A172 (cell line): ENCODE results near the gene SPINK9. TPM values are rescaled to one million over a fixed set of nuclear protein-coding genes. Genes with fewer than 3 reads are reported as not detected.
"Not testable (repeated sequence)": the region's sequence is repeated elsewhere in the genome, so short reads cannot be mapped to it uniquely, and the experiment has no call there.

Experiments
- DNase-seq: peaks from one replicate; pipeline ENCODE4 v3.0.0-alpha.2; 2015; ENCODE audit warnings: low spot score
- total RNA-seq: library from RNA; depleted of rRNA; stranded (reverse); fragments of >200 nt; shearing (Covaris generic); gene quantifications from 2 replicates; pipeline ENCODE4 v1.2.3, GENCODE V29; 2014; rRNA removed

The SPINK9 gene, protein sequence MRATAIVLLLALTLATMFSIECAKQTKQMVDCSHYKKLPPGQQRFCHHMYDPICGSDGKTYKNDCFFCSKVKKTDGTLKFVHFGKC
- total RNA-seq = not detected in 2 replicates

- no peak for DNase-seq
Measured at GRCh38 chr5:148335259-148335658, at the start of gene SPINK9. SPINK9 (plus strand) TSS chr5:148335559; CDS start chr5:148335614, 55 bp downstream.

GRCh38 chr5:148290271-148291195 lies 44.8 kb upstream of the SPINK9 start:
- peak; percentile 23 for DNase-seq

GRCh38 chr5:148297731-148298130 lies 37.6 kb upstream of the SPINK9 start:
- DNase-seq = peak; percentile 18

DNA sequence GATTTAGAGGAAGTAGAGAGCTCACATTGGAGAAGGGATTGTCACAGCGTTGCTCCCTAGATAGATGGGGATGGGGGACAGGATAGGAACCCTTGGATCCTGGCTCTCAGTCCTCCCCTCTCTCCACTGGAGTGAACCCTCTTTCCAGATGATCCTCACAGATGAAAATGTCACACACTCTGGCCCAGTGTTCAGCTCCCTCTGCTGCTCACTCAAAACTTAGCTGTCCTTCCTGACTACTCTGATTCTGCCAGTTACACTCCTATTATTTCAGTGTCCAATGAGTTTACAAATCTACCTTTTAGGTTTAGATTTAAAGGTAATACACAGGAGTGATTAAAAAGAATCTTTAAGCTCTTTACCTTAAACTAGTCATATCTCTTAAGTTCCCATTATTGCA lies 28.9 kb upstream of the SPINK9 start:
- no peak for DNase-seq

DNA sequence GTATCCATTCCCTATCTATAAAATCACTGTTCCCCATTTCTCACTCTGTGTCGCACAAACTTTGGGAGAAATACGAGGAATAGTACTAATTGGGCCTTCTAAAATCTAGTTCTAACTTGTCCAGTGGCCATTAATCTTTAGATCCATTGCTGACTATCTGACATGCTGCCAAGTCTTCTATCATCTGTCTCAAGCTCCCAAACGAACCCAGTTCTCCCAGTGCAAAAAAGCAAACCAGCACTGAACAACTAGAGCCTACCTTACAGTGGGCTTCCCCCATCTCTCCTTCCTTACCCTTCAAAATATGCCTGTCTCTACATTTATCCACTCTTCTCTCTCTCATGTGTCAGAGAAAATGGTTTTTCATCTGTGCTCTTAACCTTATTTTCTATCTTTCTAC lies 26.3 kb upstream of the SPINK9 start:
- no peak for DNase-seq

DNA sequence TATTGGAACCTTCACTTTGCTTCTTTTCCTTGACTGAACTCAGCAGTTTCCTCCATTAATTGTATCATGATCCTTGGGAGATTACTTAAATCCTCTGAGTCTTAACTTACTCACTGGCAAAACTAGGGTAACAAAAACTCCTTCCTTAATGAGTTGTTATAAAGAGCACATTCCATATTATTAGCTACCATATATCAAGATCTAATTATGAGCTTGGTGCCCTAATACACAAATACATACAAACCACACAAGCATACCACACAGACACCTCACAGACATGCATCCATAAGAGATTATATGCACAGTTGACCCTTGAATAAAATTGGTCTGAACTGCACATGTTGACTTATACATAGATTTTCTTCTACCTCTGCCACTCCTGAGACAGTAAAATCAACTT lies 25.6 kb upstream of the SPINK9 start:
- DNase-seq = no peak

DNA sequence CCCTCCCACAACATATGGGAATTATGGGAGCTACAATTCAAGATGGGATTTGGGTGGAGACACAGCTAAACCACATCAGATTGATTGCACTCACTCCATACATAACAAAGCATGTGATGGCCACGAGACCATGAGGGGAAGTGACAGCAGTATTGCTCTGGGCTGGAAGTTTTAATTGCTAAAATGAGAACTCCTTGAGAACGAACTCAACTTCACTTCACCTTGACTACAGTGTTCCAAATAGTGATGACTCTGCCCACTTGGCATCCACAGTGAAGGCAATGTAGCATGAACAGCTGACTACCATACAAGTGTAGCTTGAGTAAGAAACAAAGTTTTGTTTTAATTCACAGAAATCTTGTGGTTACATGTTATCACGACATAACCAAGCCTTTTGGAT lies 23.9 kb upstream of the SPINK9 start:
- DNase-seq = no peak

- no peak for DNase-seq
Measured at GRCh38 chr5:148312153-148312552, 23.2 kb upstream of the SPINK9 start, which contains the start of gene SPINK7. SPINK7 (plus strand) TSS chr5:148312423; CDS start chr5:148312484, 61 bp downstream.

- no peak for DNase-seq
Measured at GRCh38 chr5:148314187-148314586, 21.2 kb upstream of the SPINK9 start.

DNA sequence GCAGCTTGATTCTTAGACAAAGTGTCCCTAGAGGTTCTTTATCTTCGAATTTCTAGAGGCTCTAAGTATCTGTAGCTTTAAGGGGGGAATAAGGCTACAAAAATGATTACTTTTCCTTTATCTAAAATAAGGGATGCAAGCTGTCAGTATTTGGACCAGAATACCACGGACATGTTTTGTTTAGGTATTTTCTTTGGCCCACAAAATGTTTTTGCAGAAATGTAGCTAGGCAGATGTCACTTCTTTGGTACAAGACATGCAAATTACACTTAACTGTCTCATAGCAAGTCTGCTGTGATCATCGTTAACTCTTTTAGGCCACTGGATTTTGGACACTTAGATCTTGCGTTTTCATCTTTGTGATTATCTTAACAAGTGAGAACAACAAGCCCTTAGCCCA lies 20.6 kb upstream of the SPINK9 start:
- DNase-seq = no peak

DNA sequence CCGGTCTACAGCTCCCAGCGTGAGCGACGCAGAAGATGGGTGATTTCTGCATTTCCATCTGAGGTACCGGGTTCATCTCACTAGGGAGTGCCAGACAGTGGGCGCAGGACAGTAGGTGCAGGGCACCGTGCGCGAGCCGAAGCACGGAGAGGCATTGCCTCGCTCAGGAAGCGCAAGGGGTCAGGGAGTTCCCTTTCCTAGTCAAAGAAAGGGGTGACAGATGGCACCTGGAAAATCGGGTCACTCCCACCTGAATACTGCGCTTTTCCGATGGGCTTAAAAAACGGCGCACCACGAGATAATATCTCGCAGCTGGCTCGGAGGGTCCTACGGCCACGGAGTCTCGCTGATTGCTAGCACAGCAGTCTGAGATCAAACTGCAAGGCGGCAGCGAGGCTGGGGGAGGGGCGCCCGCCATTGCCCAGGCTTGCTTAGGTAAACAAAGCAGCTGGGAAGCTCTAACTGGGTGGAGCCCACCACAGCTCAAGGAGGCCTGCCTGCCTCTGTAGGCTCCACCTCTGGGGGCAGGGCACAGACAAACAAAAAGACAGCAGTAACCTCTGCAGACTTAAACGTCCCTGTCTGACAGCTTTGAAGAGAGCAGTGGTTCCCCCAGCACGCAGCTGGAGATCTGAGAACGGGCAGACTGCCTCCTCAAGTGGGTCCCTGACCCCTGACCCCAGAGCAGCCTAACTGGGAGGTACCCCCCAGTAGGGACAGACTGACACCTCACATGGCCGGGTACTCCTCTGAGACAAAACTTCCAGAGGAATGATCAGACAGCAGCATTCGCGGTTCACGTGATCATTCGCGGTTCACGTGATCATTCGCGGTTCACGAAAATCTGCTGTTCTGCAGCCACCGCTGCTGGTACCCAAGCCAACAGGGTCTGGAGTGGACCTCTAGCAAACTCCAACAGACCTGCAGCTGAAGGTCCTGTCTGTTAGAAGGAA lies 15.1 kb upstream of the SPINK9 start:
- not testable (repeated sequence) for DNase-seq

GRCh38 chr5:148333262-148333849 lies 2.0 kb upstream of the SPINK9 start:
- DNase-seq = no peak

- DNase-seq = peak; percentile 34
Measured at GRCh38 chr5:148336704-148337435, 1.5 kb downstream of the SPINK9 start.

DNA sequence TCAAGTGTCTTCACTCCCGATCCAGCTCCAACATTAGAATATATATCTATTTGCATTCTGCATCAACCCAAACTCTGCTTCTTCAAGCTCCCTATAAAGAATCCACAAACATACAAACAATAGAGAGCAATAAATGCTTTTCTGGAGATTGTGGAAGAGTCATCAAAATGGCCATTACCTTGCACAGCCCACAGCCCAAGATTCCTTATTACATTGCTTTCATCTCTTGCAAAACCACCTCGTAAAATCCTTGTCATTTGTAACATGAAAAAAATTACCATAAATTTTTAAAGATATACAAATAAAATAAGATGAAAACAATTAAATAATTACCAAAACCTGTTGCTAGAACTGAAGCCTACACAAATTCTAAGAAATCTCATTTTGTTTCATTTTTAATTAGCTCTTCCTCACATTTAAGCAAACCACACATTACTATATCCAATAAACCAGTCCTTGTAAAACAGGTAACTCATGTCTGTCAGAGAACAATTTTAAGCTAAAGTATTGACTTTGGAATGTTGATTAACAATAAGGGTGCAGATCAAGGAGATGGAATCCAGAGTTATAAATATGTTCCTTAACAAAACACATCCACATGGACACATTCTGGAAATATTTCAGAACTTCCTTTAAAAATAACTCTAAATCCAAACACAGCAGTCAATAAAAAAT lies 7.1 kb downstream of the SPINK9 start:
- DNase-seq = no peak

DNA sequence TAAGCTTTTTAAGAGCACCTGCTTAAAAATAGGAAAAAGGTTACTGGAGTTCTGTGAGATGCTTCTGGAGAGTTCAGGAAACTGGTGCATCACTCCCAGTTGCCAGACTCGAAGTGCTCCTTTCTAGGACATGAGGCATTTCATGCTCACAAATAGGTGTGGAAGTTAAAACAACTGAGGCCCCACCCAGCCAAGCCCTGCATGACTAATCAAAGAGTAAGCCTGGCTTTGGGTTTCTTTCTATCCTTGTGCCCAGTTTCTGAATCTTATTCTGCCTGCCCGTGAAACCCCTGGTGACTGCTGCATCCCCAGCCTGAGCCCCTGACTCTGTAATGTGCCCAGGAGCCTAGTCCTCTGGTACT lies 7.7 kb downstream of the SPINK9 start:
- peak; percentile 61 for DNase-seq

DNA sequence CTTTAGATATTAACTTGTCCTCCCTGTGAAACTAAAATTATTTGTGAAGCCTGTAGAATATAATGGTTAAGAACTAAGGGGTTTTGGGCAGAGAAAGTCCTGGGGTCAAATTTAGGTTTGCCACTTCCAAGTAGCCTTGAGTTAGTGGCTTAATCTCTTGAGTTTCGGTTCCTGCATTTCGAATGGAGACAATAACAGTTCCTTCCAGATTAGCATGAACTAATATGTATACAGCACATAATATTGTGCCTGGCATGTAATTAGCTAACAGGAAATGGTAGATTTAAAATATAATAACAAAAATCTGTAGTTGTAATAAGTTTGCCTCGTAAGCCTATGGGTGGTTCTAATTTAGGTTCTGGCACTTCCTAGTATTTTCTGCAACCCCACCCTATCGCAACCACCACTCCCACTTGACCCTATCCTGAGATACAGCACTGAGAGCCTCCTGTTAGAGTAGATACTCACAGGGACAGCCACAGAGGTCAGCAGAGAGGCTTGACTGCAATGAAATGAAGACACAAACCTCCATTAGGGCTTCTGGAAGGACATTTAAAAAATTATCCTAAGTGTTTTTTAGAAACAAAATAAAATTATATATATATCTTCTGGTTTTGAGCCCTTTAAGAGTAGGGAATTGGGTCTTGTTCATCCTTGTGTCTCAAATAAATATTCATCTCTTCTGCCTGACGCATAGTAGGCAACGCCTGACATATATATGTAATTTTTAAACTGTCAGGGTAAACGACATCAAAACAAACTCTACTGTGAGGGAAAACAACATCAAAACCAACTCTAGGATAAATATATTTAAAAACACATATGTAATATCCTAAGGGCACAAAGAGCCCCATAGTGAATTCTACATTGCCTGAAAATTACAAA lies 8.5 kb downstream of the SPINK9 start:
- DNase-seq = no peak

DNA sequence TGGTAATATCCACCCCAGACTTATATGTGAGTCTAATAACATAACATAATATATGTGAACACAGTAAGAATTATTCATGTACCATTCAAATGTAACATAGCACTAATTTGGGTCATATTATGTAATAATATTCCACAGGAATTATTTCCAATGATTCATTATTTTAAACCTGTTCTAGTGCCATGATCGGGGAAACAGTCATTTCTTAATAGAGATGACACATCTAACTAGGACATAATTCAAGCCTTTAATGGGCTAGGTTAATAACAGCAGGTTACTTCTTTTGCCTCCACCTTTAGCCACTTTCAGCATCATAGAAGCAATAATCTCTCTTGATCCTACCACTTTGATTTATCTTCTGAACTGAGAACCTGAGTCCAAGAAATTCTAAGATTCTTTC lies 12.3 kb downstream of the SPINK9 start:
- DNase-seq = no peak

GRCh38 chr5:148352696-148353095 lies 17.3 kb downstream of the SPINK9 start:
- DNase-seq = no peak

DNA sequence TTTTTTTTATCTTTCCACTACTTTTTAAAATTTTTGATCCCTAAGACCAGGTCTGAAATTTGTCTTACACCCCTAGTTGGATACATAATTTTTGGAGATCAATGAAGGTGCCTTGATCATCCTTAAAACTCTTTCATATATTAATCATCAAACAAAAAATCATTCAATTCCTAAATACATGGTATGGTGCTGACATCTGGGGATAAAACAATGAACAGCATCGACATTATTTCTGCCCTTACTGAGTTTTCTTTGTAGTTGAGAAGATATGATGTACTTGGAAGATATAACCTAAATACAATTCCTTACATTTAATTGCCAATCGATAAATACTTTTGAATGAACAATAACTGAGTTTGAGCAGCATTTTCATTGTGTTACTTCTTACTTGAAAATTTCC lies 18.3 kb downstream of the SPINK9 start:
- no peak for DNase-seq
